Renal cortical epithelial cell (primary cell): ENCODE data around the gene MYO3B. TPM values are rescaled to one million over a fixed set of nuclear protein-coding genes. Genes with fewer than 3 reads are reported as not detected.
"Not testable (repeated sequence)": the region's sequence is repeated elsewhere in the genome, so short reads cannot be mapped to it uniquely, and the experiment has no call there.

Experiments
- DNase-seq: peaks from one replicate; pipeline ENCODE4 v3.0.0-alpha.2; 2011; ENCODE audit warnings: low read depth
- total RNA-seq: library from RNA; depleted of rRNA; stranded (reverse); fragments of >200 nt; gene quantifications from 2 replicates; pipeline ENCODE4 v1.2.3, GENCODE V29; 2014

Gene MYO3B
- total RNA-seq, 1 donor from 2014 or later, result 1.4 TPM

DNA sequence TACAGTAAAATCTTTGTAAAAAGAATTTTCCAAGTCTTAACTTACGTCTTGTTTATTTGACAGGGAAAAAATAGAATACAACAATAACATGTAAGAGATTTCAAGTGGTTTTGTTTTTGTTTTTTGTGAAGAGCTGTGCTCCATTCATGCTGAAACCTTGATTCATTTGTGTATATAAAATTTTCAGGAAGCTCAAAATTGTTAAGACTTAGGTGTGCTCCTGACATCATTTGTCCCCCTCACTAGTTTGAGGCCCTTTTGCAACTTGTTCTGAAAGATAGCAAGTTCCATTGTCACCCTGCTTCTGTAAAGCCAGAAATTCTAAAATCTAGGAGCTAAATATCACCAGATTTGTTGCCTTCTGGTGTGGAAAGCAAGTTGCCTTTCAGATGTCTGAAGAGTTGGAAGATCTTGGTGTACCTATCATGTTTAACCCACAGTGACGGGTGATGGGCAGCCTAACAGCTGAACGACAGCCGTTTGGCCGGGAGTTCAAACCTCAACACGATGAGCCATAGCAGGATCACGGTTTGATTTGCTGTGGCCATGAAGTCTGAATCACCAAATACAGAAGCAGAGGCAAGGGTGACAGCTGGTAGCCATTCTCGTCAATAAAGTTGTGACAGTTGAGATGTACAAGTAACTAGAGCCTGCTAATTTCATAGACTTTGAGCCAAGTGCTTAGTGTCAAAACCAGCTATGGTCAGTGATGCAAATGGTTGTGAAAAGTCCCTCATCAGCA, 331.7 kb downstream of the MYO3B start:
- no peak for DNase-seq

DNA sequence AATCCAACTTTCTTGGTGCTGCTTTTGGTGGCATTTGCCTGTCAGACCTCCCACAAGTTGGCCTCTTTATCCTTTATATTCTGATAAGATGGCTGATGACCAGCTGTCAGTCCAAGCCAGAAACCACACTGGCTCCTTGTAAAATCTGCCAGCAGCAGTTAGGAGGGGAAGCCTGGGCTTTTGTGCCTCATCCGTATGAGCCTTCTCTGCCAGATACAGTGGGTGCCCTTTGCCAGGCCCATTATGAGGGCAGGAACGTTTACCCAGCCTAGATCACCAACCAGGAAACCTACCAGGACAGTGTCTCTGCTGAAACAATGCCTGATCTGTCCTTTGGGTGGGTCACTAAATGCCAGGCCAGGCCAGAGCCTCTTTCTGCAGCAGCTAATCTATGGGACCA, 334.3 kb downstream of the MYO3B start:
- DNase-seq, result no peak

DNA sequence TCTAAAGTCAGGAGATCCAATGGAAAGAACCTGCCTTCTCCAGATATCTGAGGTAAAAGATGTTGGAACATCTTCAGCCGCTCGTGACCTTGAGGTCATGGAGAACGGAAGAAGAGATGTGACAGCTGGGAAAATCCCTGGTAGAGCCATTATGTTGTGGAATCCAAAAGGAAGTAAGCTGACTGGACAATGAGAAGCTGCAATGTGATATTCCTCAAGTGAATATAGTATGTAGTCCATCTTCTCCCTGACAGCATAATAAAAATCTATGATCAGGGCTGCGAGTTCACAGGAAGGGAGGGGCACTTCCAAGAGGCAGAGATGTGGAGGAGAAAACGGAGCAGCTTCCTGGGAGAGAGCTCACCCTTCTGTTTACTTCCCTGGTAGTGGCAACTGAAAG, 336.2 kb downstream of the MYO3B start:
- DNase-seq, result no peak

DNA sequence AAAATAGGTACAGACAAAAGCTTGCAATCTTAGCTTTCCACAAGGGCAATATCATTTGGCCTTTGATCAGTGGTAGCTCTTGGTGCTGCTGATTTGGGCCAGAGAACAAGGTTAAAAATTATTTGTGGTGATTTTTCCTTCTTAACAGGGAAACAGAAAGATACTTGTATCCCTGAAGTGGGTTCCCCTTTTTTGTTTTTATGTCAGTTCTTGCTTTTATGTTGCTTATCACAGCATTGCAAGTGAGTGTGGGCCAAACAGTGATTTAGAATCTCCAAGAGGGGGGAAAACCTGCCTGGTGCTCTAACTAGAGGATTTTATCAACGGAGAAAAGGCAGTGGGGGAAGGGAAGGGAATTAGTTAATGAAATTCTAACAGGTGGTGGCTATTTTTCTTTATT, 339.6 kb downstream of the MYO3B start:
- no peak for DNase-seq

DNA sequence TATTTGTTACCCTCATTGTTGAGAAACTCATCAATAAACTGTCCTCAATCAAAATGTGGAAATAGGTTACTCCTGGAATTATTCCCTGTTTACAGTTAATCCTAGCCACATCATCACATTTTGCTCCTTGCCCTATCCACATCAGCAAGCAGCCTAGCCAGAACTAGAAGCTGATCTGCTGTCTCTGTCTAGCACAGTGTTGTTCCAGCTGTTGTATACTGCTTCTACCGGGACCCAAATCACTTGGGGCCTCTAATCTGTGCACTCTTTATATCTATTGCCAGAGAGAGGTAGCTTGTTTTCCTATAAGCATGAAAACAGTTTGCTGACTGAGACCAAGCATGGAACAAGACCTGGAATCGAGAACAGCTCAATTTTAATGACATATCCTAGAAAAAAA, 341.0 kb downstream of the MYO3B start:
- no peak for DNase-seq

DNA sequence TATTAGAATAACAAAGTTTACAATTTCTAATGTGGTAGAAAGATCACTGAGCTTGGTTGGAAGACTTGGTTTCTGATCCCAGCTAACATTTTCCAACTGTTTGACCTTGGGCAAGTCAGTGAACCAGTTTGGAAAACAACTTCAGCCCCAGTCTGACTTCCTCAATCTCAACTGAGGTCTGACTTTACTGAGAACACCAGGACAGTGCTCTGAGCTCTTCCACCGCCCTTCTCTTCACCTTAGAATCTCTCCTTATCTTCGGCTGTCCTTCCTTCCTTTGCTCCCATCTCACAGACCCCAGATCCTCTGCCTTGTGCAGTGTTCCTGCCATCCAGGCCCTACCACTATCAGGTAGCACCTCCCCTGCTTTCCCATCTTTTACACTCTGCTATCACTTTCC, 343.4 kb downstream of the MYO3B start:
- DNase-seq, result no peak

DNA sequence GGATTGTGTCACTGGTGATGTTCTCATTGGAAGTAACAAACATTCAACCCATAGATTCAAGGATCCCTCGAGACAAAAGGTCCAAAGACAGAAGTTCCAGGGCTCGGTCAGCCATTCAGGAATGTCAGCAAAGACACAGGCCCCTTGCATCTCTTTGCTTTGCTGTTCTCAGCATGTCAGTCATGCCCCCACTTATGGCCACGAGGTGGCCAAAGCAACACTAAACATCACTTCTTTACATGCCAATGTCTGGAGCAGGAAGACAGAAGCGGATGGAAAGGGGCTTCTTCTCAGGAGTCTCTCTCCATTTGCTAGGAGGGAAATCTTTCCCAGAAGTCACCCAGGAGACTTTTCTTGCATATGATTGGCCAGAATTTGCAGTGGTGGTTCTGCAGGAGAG, 345.6 kb downstream of the MYO3B start:
- no peak for DNase-seq

DNA sequence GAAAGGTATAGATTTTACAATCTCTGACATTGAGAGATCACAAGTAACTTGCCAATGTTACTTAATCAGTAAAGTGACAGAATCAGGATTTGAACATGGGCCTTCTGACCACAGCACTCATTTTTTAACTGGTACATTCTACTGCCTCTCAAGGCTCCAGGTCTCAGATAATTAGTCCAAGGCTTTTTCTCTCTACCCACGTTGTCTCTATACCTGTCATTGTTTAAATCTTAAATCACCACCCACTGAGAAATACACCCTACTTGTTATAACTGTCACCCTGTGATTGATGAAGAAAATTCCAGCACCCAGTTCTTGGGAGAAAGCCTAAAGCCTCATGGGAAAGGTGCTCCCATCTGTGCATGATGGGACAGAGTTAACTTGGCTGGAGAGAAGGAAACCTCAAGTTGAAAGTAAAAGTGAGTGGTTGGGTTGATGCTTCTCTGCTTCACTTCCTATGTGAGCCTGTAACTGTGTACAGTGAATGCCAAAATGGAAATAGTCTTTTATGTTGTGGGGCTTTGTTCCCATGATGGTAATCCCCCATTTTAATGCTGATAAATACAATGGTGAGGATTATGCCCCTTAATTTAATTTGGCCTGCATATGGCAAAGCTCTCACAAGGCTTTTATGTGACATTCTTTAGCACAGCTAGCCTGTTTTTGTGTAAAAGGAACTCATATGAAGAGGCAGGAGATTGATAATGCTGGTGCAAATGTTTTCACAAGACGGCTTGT, 347.1 kb downstream of the MYO3B start:
- peak; percentile 77 for DNase-seq

DNA sequence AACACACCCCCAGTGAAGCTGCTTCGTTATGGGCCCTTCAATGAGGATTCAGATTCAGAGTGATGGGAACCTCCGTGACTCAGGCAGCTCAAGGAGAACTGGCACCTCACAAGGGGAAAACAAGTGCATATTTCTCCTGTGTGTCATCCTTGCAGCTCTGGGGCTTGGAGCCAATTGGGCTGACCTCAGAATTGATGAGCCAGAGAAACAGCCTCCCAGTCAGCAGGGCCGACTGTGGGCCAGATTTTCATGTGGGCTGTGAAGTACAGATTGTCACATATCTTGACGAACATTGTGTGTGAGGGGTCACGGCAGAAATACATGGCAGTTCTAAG, 347.6 kb downstream of the MYO3B start:
- peak; percentile 99 for DNase-seq

DNA sequence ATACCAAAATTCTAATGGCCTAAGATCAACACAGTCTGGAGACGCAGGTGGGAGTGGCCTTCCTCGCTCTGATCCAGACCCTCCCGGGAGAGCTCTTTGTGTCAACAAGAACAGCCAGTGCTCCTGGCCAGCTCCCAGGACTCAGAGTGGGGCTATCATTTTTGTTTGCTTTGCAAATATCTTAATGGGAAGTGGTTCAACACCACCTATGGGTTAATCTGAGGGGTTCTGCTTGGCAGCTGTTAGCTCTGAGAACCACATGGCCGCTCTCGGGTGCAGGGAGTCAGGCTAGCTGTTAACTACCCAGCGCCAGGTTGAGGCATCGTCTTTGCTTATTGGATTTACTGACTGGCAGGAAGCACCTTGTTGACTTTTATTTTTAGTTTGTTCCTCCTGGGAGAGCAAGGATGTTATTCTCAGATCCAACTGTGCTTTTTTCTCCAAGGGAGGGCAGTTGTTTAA, 352.4 kb downstream of the MYO3B start:
- peak; percentile 94 for DNase-seq

DNA sequence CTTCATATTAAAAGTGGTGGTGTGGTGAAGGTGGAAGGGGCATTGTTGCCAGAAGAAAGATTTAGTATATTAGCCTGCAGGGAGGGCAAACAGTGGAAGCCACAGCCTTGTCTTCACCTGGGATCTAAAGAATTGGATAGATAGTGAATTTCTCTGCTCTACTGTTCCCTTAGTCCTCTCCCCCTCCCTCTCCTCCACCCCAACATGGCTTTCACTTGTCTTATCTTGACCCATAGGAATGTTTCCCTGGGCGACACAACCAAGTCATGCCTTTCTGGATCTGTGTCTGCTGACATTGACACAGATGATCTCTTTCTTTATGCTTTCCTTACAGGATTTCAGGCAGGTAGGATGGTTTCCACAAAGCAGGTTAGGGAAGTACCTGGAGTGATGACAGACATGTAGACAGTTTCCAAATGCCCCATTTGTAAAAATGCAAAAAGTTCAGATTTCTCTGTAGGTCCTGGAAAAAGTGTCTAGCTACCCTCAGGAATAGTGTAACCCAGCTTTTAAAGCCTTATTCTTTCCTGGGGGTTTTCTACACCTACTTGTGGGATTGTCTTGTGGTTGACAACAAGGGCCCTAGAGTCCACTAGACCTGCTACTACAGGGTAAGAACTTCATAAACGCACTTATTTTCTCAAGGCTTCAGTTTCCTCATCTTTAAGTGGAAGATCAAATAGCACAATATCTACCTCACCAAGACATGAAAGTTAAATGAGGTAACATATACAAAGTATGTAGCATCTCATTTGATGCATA, 353.0 kb downstream of the MYO3B start:
- no peak for DNase-seq

DNA sequence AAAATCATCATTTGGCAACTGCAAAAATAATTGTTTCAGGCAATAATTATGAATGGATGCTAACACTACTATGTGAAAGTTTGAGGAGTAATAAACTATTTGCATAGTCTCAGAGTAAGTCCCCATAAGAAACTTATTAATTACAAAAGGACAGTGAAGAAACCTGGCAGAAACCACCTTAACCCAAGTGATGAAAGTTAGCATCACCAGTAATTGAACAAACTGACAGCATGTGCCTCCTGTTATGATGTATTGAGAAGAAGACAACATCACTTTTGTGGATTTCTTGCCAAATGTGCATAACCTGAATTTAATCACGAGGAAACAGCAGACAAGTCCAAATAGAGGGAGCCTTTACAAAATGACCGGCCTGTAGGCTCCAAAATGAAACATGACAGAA, 353.9 kb downstream of the MYO3B start:
- DNase-seq, result no peak

DNA sequence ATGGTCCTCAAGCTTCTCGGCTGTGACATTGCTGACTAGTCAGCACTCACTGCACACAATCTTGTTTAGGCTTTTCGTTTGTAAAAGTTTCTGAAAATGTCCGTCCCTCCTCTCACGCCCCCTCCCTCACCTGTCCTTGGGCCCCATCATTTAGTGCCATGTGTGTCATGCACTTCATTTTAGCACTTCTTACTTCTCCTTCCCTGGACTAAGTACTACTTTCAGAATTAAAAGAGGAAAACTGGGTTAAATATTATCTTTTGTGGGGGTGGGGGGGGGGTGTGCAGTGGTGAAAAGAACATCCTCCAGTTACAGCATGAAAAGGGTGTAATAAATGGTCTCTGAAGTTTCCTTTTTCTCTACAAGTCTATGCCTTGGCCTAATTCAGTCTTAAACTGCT, 355.2 kb downstream of the MYO3B start:
- peak; percentile 54 for DNase-seq

DNA sequence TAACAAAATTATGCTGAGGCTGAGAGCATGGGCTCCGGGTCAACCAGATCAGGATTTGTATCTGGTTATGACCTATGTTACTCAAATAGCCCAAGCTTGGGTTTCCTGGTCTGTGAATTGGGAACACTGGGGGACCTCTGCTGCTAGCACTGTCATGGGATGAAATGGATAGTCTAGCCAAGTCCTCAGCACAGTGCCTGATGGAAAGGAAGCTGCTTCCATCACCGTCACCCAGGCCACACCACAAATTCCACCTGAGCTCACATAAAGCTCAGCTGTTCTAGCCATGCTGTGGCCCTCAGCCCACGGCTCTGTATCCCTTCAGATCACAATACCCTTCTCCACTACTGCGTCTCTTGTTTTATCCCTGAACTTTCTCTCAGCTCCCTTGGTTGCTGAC, 357.6 kb downstream of the MYO3B start:
- no peak for DNase-seq

DNA sequence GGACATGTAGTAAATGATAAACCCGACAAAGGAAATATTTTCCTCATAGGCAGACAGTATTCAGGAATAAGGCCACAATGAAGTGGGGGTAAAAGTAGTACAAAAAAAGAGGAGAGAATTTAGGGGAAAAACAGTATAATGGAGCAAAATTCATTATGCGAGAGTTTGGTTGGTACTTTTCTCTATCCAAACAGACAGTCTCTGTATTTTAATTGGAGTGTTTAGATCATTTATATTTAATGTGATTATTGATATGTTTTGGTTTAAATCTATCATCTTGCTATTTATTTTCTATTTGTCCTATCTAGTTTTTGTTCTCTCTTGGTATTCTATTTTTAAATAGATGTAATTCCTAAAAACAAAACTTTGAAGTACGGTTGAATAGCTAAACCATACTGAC, 366.9 kb downstream of the MYO3B start:
- DNase-seq, result no peak

DNA sequence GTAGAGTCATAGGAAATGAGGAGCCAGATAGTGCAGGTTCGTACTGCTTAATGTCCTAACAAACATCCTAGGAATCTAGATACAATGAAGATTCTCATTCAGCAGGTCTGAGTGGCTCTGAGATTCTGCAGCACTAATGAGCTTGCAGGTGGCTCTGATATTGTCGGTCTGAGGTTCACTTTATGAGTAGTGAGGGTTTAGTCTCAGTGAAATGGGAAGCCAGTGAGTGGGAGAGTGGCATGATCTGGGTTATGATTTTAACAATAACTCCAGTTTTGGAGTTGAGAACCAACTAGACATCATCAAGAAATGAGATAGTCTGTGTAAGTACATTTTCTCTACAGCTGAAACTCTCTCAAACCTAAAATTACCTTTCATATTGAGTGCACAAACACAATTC, 370.4 kb downstream of the MYO3B start:
- DNase-seq, result no peak

DNA sequence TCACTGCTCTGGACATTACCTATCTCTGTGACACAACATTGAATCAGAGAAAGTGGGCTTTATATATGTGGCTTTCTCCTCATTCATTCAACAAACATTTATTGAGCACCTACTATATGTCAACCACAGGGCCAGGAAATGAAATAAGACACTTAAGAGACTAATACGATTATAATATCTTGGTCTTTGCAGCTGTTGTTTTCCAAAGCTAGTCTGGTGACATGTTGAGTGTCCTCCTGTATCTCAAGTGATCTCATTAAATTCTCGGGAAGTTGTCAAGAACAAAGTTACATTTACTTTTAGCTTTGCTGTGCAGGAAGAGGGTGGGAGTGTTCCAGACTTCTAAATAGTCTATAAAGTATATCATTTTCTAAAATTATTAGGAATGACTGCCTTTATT, 372.6 kb downstream of the MYO3B start:
- no peak for DNase-seq

DNA sequence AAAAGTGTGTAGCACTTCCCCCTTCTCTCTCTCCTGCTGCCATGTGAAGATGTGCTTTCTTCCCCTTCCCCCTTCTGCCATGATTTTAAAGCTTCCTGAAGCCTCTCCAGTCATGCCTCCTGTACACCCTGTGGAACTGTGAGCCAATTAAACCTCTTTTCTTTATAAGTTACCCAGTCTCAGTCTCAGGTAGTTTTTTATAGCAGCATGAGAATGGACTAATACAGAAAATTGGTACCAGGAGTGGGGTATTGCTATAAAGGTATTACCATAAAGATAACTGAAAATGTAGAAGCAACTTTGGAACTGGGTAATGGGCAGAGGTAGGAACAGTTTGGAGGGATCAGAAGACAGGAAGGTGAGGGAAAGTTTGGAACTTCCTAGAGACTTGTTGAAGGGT, 374.0 kb downstream of the MYO3B start:
- DNase-seq, result not testable (repeated sequence)

DNA sequence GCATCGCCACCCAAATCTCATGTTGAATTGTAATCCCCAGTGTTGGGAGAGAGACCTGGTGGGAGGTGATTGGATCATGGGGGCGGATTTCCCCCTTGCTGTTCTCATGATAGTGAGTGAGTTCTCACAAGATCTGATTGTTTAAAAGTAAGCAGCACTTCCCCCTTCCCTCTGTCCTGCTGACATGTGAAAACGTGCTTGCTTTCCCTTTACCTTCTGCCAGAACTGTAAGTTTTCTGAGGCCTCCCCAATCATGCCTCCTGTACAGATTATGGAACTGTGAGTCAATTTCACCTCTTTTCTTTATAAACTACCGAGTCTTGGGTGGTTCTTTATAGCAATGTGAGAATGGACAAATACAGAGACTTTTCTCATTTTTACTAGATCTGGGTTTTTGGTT, 375.8 kb downstream of the MYO3B start:
- no peak for DNase-seq

DNA sequence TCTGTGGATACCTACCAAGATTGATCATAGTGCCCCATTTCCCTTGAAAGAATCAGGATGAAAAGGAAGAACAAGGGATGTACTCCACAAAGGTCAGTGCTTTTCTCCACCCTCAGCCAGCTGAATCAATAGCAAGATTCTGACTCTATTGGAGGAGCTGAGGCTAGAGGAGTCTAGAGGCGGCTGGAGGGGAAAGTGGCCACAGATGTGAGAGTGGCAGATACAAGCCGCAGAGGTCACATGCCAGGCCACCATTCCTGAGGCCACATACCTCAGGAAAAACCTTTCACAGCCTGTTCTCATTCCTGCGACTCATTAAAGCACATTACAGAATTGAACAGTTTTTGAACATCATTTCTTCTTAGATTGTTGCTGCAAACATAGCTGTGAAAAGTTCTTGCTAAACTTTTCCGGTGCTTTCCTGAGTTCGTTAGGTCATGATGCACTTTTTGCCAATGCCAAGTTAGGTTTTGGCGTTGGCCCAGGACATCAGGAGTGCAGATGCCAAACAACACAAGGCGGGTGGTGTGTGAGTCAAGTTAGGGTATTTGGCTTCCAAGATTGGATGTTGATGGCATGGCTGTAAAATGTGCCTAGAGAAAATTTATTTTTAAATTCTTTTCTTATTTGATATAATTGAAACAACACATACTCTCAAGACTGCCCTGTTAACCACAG, 376.5 kb downstream of the MYO3B start:
- DNase-seq, result peak; percentile 93

DNA sequence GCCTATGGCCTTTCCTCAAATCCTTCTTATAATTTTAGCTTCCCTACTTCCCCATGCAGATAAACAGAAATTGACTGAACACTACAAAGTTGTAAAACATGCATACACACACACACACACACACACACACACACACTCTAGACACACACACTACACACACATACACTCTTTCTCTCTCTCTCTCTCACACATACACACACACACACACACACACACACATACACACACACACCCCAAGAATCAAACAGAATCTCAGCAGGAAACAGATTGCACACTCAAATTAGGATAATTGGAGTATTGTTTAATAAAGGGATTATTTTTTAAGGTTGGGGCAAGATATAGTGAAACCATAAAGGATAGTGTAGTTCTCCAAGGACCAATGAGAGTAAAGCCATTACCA, 385.0 kb downstream of the MYO3B start:
- no peak for DNase-seq

DNA sequence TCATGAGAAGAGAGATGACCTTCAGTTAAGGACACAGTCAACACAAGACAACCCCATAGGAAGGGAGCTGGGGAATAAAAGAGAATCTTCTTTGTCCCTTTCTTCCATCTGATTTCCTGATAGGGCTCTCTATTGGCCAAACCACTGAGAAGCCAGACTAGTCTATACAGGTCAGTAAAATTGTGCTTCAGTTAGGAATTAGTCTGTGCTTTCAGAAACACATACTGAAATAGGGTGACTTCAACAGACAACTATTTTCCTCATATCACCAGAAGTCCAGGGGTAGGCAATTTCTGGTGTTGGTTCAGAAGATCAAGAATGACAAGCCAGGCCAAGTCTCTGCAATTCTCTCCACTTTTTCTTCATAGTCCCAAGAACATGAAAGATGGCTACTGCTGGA, 385.5 kb downstream of the MYO3B start:
- DNase-seq, result no peak
